Natural killer cell (primary cell): Measurements from ENCODE around the gene NDUFC1. TPM values are rescaled to one million over a fixed set of nuclear protein-coding genes. Genes with fewer than 3 reads are reported as not detected.

Experiments used
- ATAC-seq, 3 donors: fragments of 150-1000 bp in 2 of 3; fragments of 200-7000 bp in 1 of 3; cut with Tn5 transposase; 1 replicate in 1 of 3; 2 replicates in 2 of 3; pipeline ENCODE4 v1.10.0; 2021; ENCODE audit warnings: mild to moderate bottlenecking in 2 of 3, moderate library complexity in 2 of 3
- DNase-seq, 2 donors: peaks; one replicate each; pipeline versions ENCODE4 v3.0.0 to v3.0.0-alpha.2; 2013 to 2021; ENCODE audit warnings: mixed read lengths in 1 of 2
- H3K27ac ChIP-seq: one replicate; pipeline ENCODE4 v1.5.1; 2013; ENCODE audit warnings: mild to moderate bottlenecking, low read length
- H3K27me3 ChIP-seq: one replicate; pipeline ENCODE4 v1.6.1; 2013; ENCODE audit warnings: low read length; ENCODE audit not compliant: control insufficient read depth, insufficient read depth
- H3K36me3 ChIP-seq: one replicate; pipeline ENCODE4 v1.6.1; 2013; ENCODE audit warnings: low read length; ENCODE audit not compliant: control insufficient read depth, insufficient read depth
- H3K4me1 ChIP-seq: one replicate; pipeline ENCODE4 v1.6.1; 2013; ENCODE audit warnings: low read length; ENCODE audit not compliant: control insufficient read depth, insufficient read depth
- H3K4me3 ChIP-seq: one replicate; pipeline ENCODE4 v1.5.1; 2013; ENCODE audit warnings: low read length
- H3K9me3 ChIP-seq: one replicate; pipeline ENCODE4 v1.6.1; 2013; ENCODE audit warnings: low read length; ENCODE audit not compliant: control insufficient read depth, insufficient read depth
- H3K27ac Mint-ChIP-seq, 2 donors: one replicate each; pipeline ENCODE4 v1.8.0; 2022; ENCODE audit warnings: mild to moderate bottlenecking in 2 of 2, mixed read lengths in 2 of 2, moderate library complexity in 1 of 2
- H3K27me3 Mint-ChIP-seq, 2 donors: one replicate each; pipeline ENCODE4 v1.8.0; 2022; ENCODE audit warnings: low read depth in 2 of 2, mixed read lengths in 2 of 2
- H3K36me3 Mint-ChIP-seq: one replicate; pipeline ENCODE4 v1.8.0; 2022; ENCODE audit warnings: mixed read lengths
- H3K4me1 Mint-ChIP-seq, 2 donors: one replicate each; pipeline ENCODE4 v1.8.0; 2022; ENCODE audit warnings: mixed read lengths in 2 of 2
- H3K4me3 Mint-ChIP-seq: one replicate; pipeline ENCODE4 v1.8.0; 2022; ENCODE audit warnings: mild to moderate bottlenecking, moderate library complexity, mixed read lengths
- H3K9me3 Mint-ChIP-seq, 2 donors: one replicate each; pipeline ENCODE4 v1.8.0; 2022; ENCODE audit warnings: mixed read lengths in 2 of 2
- CTCF ChIP-seq: fragments of 200-600 bp; IDR thresholded peaks from one replicate; pipeline ENCODE4 v1.8.0; 2022; ENCODE audit warnings: antibody characterized with exemption
- WGBS: methylation state at CpG from one replicate; pipeline ENCODE4 v1.1.7; 2013; ENCODE audit warnings: missing lambda C conversion rate; ENCODE audit not compliant: insufficient coverage; 5-methylcytosine and 5-hydroxymethylcytosine counted together
- intact Hi-C: fragments of 100-400 bp; cut with micrococcal nuclease; formaldehyde crosslinking; loops from one replicate; pipeline ENCODE4 v1.14.2; 2022
- total RNA-seq, 4 donors: library from RNA; stranded (reverse); fragments of 120-200 nt in 1 of 4; gene quantifications; one replicate each; pipeline versions ENCODE4 v1.2.3 to v1.2.4, GENCODE V29; 2013 to 2022

NDUFC1 gene
- total RNA-seq, 3 donors from 2014 or later (not counting 1 experiment from before 2014, with no cell fraction given), result 14.0 to 15.8 (median 14.3) TPM

- intact Hi-C loops, result no loop called here
- H3K9me3 Mint-ChIP-seq, result no peaks in the 10 kb centered on the region
- WGBS, result no CpG with 5 or more reads among the region's 1 CpG
Measured at GRCh38 chr4:139274790-139275189, 27.5 kb downstream of the NDUFC1 start.

GRCh38 chr4:139273835-139274234 is 28.4 kb downstream of the NDUFC1 start:
- DNase-seq (no peak), ATAC-seq (no peak)
- Mint-ChIP-seq H3K27ac (no peak overlapping the region), H3K9me3 (no peaks in the 10 kb centered on the region), H3K36me3 (no peaks in the 10 kb centered on the region), H3K4me1 (peaks cover 3 to 4% of the 10 kb centered on the region in 2 donors), H3K4me3 (no peak overlapping the region), H3K27me3 (peaks cover 10 to 15% of the 10 kb centered on the region in 2 donors)
- Histone ChIP-seq H3K9me3 (no peaks in the 10 kb centered on the region), H3K4me3 (no peak overlapping the region), H3K4me1 (peaks cover 2% of the 10 kb centered on the region), H3K27me3 (peaks cover 24% of the 10 kb centered on the region), H3K27ac (no peak overlapping the region), H3K36me3 (no peaks in the 10 kb centered on the region)
- intact Hi-C loops, result no loop called here
- no peak for TF ChIP-seq CTCF
- WGBS, result no CpG with 5 or more reads among the region's 1 CpG

More at GRCh38 chr4:139274790-139275189, 27.5 kb downstream of the NDUFC1 start:
- peaks cover 19 to 24% of the 10 kb centered on the region in 2 donors for H3K27me3 Mint-ChIP-seq
- ATAC-seq (no peak), DNase-seq (no peak)
- peaks cover 12 to 13% of the 10 kb centered on the region in 2 donors for H3K4me1 Mint-ChIP-seq
- no peak for TF ChIP-seq CTCF
- H3K9me3 ChIP-seq, result no peaks in the 10 kb centered on the region
- H3K36me3 Mint-ChIP-seq, result no peaks in the 10 kb centered on the region
- no peak overlapping the region for H3K4me3 Mint-ChIP-seq
- H3K4me3 ChIP-seq, result no peak overlapping the region
- H3K27me3 ChIP-seq, result peaks cover 33% of the 10 kb centered on the region
- no peak overlapping the region for H3K27ac Mint-ChIP-seq
- H3K36me3 ChIP-seq, result no peaks in the 10 kb centered on the region
- no peak overlapping the region for H3K27ac ChIP-seq
- peaks cover 11% of the 10 kb centered on the region for H3K4me1 ChIP-seq

- no peak for TF ChIP-seq CTCF
- Mint-ChIP-seq H3K9me3 (no peaks in the 10 kb centered on the region), H3K4me3 (peak overlapping the region; percentile 91), H3K27me3 (no peaks in the 10 kb centered on the region), H3K36me3 (no peaks in the 10 kb centered on the region), H3K4me1 (peaks cover 18 to 22% of the 10 kb centered on the region in 2 donors), H3K27ac (peak overlapping the region; percentile 92 to 95)
- H3K36me3 ChIP-seq, result no peaks in the 10 kb centered on the region
- no peak for ATAC-seq
- no peaks in the 10 kb centered on the region for H3K9me3 ChIP-seq
- peaks cover 7% of the 10 kb centered on the region for H3K4me1 ChIP-seq
- no peak overlapping the region for H3K4me3 ChIP-seq
- no peak for DNase-seq
- H3K27ac ChIP-seq, result peak overlapping the region; percentile 87
- intact Hi-C loops, result loop anchor here (2.0 kb wide), 1 partner anchor 34 kb away; the partner anchor contains the start of gene NAA15
- no peaks in the 10 kb centered on the region for H3K27me3 ChIP-seq
- WGBS, result no CpG with 5 or more reads among the region's 1 CpG
Measured at GRCh38 chr4:139267301-139267700, 35.0 kb downstream of the NDUFC1 start.
